CD8-positive, alpha-beta memory T cell (primary cell): ENCODE measurements around the gene KCNK17. TPM values are rescaled to one million over a fixed set of nuclear protein-coding genes. Genes with fewer than 3 reads are reported as not detected.
"Not testable (repeated sequence)": the region's sequence is repeated elsewhere in the genome, so short reads cannot be mapped to it uniquely, and the experiment has no call there.

ENCODE experiments used
- CTCF ChIA-PET: fragments of 350-600 bp; sonication (Branson Sonifier 250); formaldehyde crosslinking; loops from one replicate; lab custom pipeline; 2021; ENCODE audit warnings: antibody characterized with exemption; lab: Charles Lee
- POLR2A ChIA-PET: fragments of 350-600 bp; sonication (Branson Sonifier 250); formaldehyde crosslinking; loops from one replicate; lab custom pipeline; 2021; ENCODE audit warnings: antibody characterized with exemption; lab: Charles Lee
- DNase-seq, 5 donors: peaks; one replicate each; pipeline versions ENCODE4 v3.0.0 to v3.0.0-alpha.2; 2020 to 2022; ENCODE audit warnings: mixed read lengths in 1 of 5
- H3K27ac ChIP-seq: one replicate; pipeline ENCODE4 v1.7.0; 2013; ENCODE audit warnings: low read depth, mild to moderate bottlenecking, low read length, moderate library complexity
- H3K27me3 ChIP-seq: 2 replicates; pipeline ENCODE4 v1.7.0; 2013; ENCODE audit warnings: low read length, mild to moderate bottlenecking; ENCODE audit not compliant: insufficient read depth, poor library complexity, severe bottlenecking
- H3K36me3 ChIP-seq: 2 replicates; pipeline ENCODE4 v1.7.0; 2013; ENCODE audit warnings: mild to moderate bottlenecking, low read length, moderate library complexity; ENCODE audit not compliant: insufficient read depth
- H3K4me1 ChIP-seq: 2 replicates; pipeline ENCODE4 v1.7.0; 2013; ENCODE audit warnings: mild to moderate bottlenecking, low read length, moderate library complexity; ENCODE audit not compliant: insufficient read depth
- H3K4me3 ChIP-seq: 2 replicates; pipeline ENCODE4 v1.7.0; 2013; ENCODE audit warnings: mild to moderate bottlenecking, low read length
- H3K9me3 ChIP-seq: 2 replicates; pipeline ENCODE4 v1.7.0; 2013; ENCODE audit warnings: mild to moderate bottlenecking, low read length
- H3K27ac Mint-ChIP-seq, 8 donors: one replicate each; pipeline ENCODE4 v1.8.0; 2020 to 2021; ENCODE audit warnings: mixed read lengths in 8 of 8, mild to moderate bottlenecking in 6 of 8, inconsistent platforms in 3 of 8, moderate library complexity in 3 of 8
- H3K27me3 Mint-ChIP-seq, 2 donors: one replicate each; pipeline ENCODE4 v1.8.0; 2020 to 2021; ENCODE audit warnings: mixed read lengths in 2 of 2, mild to moderate bottlenecking in 1 of 2, moderate library complexity in 1 of 2
- H3K36me3 Mint-ChIP-seq, 3 donors: one replicate each; pipeline ENCODE4 v1.8.0; 2020 to 2021; ENCODE audit warnings: mixed read lengths in 3 of 3, inconsistent platforms in 1 of 3, mild to moderate bottlenecking in 1 of 3
- H3K4me1 Mint-ChIP-seq, 3 donors: one replicate each; pipeline ENCODE4 v1.8.0; 2020 to 2021; ENCODE audit warnings: mixed read lengths in 3 of 3, inconsistent platforms in 1 of 3, mild to moderate bottlenecking in 1 of 3
- H3K4me3 Mint-ChIP-seq, 7 donors: one replicate each; pipeline ENCODE4 v1.8.0; 2020 to 2021; ENCODE audit warnings: mixed read lengths in 7 of 7, mild to moderate bottlenecking in 6 of 7, moderate library complexity in 4 of 7, inconsistent platforms in 2 of 7
- H3K9me3 Mint-ChIP-seq, 5 donors: one replicate each; pipeline ENCODE4 v1.8.0; 2020 to 2022; ENCODE audit warnings: mixed read lengths in 5 of 5, mild to moderate bottlenecking in 3 of 5, moderate library complexity in 2 of 5, inconsistent platforms in 1 of 5
- polyA plus RNA-seq: library from polyadenylated mRNA; unstranded; fragments of 300-500 nt; fragmentation: Illumina TruSeq; gene quantifications from one replicate; pipeline ENCODE4 v1.2.3, GENCODE V29; 2021
- total RNA-seq, 2 experiments: library from RNA; stranded (reverse); gene quantifications; one replicate each; pipeline ENCODE4 v1.2.3, GENCODE V29; 2021

Gene KCNK17
- total and polyA plus RNA-seq, 3 experiments from 2014 or later, result not detected

DNA sequence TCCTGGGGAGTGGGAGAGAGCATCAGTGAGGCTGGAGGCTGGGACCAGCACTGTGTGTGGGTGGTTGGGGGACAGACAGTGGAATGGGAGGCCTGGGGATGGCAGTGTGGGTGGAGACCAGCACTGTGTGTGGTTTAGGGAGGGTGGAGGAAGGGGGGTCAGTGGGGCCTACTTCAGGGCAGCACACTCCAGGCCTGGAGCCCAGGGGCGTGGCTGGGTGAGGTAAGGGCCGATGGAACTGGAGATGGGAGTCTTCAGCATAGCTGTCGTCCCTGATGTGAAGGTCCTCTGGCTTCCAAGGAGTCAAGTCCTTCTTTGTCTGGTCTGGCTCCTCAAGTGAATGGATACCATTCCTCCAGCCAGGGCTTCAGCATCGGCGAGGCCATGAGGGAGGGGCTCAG, 18.6 kb downstream of the KCNK17 start:
- Mint-ChIP-seq H3K4me1 (no peaks in the 10 kb centered on the region), H3K27me3 (peaks cover 4 to 14% of the 10 kb centered on the region in 2 donors), H3K36me3 (no peaks in the 10 kb centered on the region), H3K27ac (no peak overlapping the region), H3K9me3 (no peaks in the 10 kb centered on the region), H3K4me3 (no peak overlapping the region)
- POLR2A ChIA-PET, result no interaction called here
- Histone ChIP-seq H3K36me3 (no peaks in the 10 kb centered on the region), H3K4me1 (no peaks in the 10 kb centered on the region), H3K4me3 (no peak overlapping the region), H3K27me3 (no peaks in the 10 kb centered on the region), H3K27ac (no peak overlapping the region), H3K9me3 (no peaks in the 10 kb centered on the region)
- CTCF ChIA-PET, result no interaction called here
- DNase-seq, result no peak

GRCh38 chr6:39294899-39295298, 19.3 kb downstream of the KCNK17 start:
- Mint-ChIP-seq H3K27me3 (peaks cover 0 to 13% of the 10 kb centered on the region in 2 donors), H3K4me3 (no peak overlapping the region), H3K36me3 (no peaks in the 10 kb centered on the region), H3K4me1 (no peaks in the 10 kb centered on the region), H3K9me3 (no peaks in the 10 kb centered on the region), H3K27ac (no peak overlapping the region)
- Histone ChIP-seq H3K27me3 (no peaks in the 10 kb centered on the region), H3K4me3 (no peak overlapping the region), H3K36me3 (no peaks in the 10 kb centered on the region), H3K27ac (no peak overlapping the region), H3K4me1 (no peaks in the 10 kb centered on the region), H3K9me3 (no peaks in the 10 kb centered on the region)
- no peak for DNase-seq
- POLR2A ChIA-PET, result no interaction called here
- CTCF ChIA-PET, result no interaction called here

DNA sequence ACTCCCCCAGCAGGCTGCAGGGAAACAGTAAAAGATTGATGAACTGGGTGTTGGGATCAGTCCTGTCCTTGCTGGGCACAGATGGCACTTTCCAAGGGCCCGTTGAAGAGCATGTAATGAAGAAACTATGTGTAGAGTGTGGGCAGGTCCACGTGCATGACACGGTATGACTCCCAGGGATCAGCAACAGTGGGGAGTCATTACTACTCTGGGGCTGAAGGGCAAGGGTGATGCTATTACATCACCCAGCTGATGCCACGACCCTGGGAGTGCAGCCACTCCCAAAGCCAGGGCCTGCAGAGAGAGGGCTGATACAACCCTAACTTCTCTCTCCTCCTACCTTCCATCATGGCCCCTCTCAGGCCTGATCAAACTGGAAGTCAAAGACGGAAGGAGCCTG, 20.1 kb downstream of the KCNK17 start:
- Histone ChIP-seq H3K27ac (no peak overlapping the region), H3K9me3 (no peaks in the 10 kb centered on the region), H3K27me3 (no peaks in the 10 kb centered on the region), H3K4me1 (no peaks in the 10 kb centered on the region), H3K4me3 (no peak overlapping the region), H3K36me3 (no peaks in the 10 kb centered on the region)
- Mint-ChIP-seq H3K27ac (no peak overlapping the region), H3K27me3 (peaks cover 0 to 6% of the 10 kb centered on the region in 2 donors), H3K36me3 (no peaks in the 10 kb centered on the region), H3K9me3 (no peaks in the 10 kb centered on the region), H3K4me3 (no peak overlapping the region), H3K4me1 (no peaks in the 10 kb centered on the region)
- CTCF ChIA-PET, result no interaction called here
- DNase-seq, result no peak
- POLR2A ChIA-PET, result no interaction called here

- Histone ChIP-seq H3K27ac (no peak overlapping the region), H3K9me3 (no peaks in the 10 kb centered on the region), H3K27me3 (no peaks in the 10 kb centered on the region), H3K36me3 (no peaks in the 10 kb centered on the region), H3K4me1 (no peaks in the 10 kb centered on the region), H3K4me3 (no peak overlapping the region)
- H3K4me1 Mint-ChIP-seq, result no peaks in the 10 kb centered on the region
- peaks cover 2 to 3% of the 10 kb centered on the region in 2 donors for H3K27me3 Mint-ChIP-seq
- ChIA-PET POLR2A (no interaction called here), CTCF (interaction anchor here (1.9 kb wide), 1 partner anchor 11 kb away, joined by 9 read pairs; no protein-coding TSS in a partner anchor)
- no peak for DNase-seq
- no peak overlapping the region for H3K27ac Mint-ChIP-seq
- H3K36me3 Mint-ChIP-seq, result no peaks in the 10 kb centered on the region
- no peak overlapping the region for H3K4me3 Mint-ChIP-seq
- no peaks in the 10 kb centered on the region for H3K9me3 Mint-ChIP-seq
Measured at GRCh38 chr6:39292637-39293036, 21.6 kb downstream of the KCNK17 start.

DNA sequence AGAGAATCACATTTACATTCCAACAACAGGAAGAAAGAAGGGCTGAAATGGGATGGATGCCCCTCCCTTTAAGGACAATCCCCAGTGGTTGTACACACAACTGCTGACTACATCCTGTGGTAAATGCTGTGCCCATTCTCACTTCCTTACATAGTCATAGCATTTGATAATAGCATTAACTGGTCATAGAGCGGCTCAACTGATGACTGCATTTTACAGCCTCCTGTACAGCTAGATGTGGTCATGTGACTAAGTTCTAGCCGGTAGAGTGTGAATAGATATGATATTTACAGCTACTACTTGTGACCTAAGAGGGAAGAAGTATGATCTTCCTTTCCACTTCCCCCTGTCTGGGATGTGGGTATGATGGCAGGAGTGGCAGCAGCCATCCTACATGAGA, 24.7 kb downstream of the KCNK17 start:
- Mint-ChIP-seq H3K9me3 (no peaks in the 10 kb centered on the region), H3K4me3 (no peak overlapping the region), H3K36me3 (no peaks in the 10 kb centered on the region), H3K4me1 (no peaks in the 10 kb centered on the region), H3K27me3 (peaks cover 3 to 6% of the 10 kb centered on the region in 2 donors), H3K27ac (no peak overlapping the region)
- no peaks in the 10 kb centered on the region for H3K9me3 ChIP-seq
- ChIA-PET CTCF (no interaction called here), POLR2A (no interaction called here)
- H3K4me1 ChIP-seq, result no peaks in the 10 kb centered on the region
- no peaks in the 10 kb centered on the region for H3K36me3 ChIP-seq
- H3K27ac ChIP-seq, result no peak overlapping the region
- no peaks in the 10 kb centered on the region for H3K27me3 ChIP-seq
- no peak for DNase-seq
- H3K4me3 ChIP-seq, result no peak overlapping the region

DNA sequence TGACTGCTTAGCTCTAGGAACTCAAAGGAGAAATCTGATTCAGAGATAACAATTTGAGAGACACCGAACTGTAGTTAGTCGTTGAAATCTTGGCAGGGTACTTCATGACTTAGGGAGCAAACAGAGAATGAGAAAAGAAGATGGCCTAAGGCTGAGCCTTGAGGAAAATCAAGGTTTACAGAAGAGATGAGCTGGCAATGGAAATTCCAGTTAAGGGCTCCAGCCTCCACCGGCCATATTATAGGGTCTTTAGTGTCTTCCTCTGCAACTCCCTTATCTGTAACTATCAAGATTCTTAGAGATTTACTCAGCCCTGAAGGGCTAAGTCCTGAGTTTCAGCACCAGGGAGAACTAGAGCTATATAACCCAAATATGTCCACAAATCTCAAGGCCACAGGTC, 26.6 kb downstream of the KCNK17 start:
- POLR2A ChIA-PET, result no interaction called here

DNA sequence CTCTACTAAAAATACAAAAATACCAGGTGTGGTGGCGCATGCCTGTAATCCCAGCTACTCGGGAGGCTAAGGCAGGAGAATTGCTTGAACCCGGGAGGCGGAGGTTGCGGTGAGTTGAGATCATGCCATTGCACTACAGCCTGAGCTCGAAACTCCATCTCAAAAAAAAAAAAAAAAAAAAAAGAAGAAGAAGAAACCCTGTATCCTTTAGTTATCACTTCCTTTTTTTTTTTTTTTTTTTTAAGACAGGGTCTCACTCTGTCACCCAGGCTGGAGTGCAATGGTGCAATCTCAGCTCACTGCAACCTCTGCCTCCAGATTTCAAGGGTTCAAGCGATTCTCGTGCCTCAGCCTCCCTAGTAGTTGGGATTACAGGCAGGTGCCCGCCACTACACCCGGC, 27.6 kb downstream of the KCNK17 start:
- DNase-seq, POLR2A ChIA-PET, H3K4me3 ChIP-seq, H3K27me3 ChIP-seq, H3K27ac ChIP-seq, H3K9me3 ChIP-seq, H3K27me3 Mint-ChIP-seq, H3K27ac Mint-ChIP-seq, H3K4me3 Mint-ChIP-seq, H3K9me3 Mint-ChIP-seq, H3K4me1 ChIP-seq, H3K36me3 ChIP-seq, H3K36me3 Mint-ChIP-seq, H3K4me1 Mint-ChIP-seq: not testable (repeated sequence)
- CTCF ChIA-PET, result interaction anchor here (1.0 kb wide), 1 partner anchor 16 kb away, joined by 3 read pairs; no protein-coding TSS in a partner anchor

More for the DNA sequence above, 26.6 kb downstream of the KCNK17 start:
- Histone ChIP-seq H3K27me3 (no peaks in the 10 kb centered on the region), H3K36me3 (no peaks in the 10 kb centered on the region), H3K4me1 (no peaks in the 10 kb centered on the region), H3K9me3 (no peaks in the 10 kb centered on the region), H3K4me3 (no peak overlapping the region), H3K27ac (no peak overlapping the region)
- Mint-ChIP-seq H3K27ac (no peak overlapping the region), H3K36me3 (no peaks in the 10 kb centered on the region), H3K9me3 (no peaks in the 10 kb centered on the region), H3K4me3 (no peak overlapping the region), H3K27me3 (peaks cover 3 to 6% of the 10 kb centered on the region in 2 donors), H3K4me1 (no peaks in the 10 kb centered on the region)
- no peak for DNase-seq
- CTCF ChIA-PET, result no interaction called here

- Mint-ChIP-seq H3K4me3 (no peak overlapping the region), H3K4me1 (no peaks in the 10 kb centered on the region), H3K27ac (no peak overlapping the region), H3K9me3 (no peaks in the 10 kb centered on the region), H3K36me3 (no peaks in the 10 kb centered on the region), H3K27me3 (peaks cover 3 to 8% of the 10 kb centered on the region in 2 donors)
- Histone ChIP-seq H3K9me3 (no peaks in the 10 kb centered on the region), H3K36me3 (no peaks in the 10 kb centered on the region), H3K27ac (no peak overlapping the region), H3K4me3 (no peak overlapping the region), H3K4me1 (no peaks in the 10 kb centered on the region), H3K27me3 (no peaks in the 10 kb centered on the region)
- DNase-seq, result no peak
- ChIA-PET POLR2A (no interaction called here), CTCF (interaction anchor here (1.0 to 2.5 kb wide), 2 partner anchors 16 to 20 kb away, joined by 4 to 9 read pairs; no protein-coding TSS in a partner anchor)
Measured at GRCh38 chr6:39282774-39283173, 31.4 kb downstream of the KCNK17 start.
